Muscle layer of duodenum (tissue), 2 donors: ENCODE data around the gene C1QC.

Experiments used
- H3K27ac ChIP-seq: one replicate; pipeline ENCODE4 v1.7.0; 2013; ENCODE audit warnings: mild to moderate bottlenecking, low read length
- H3K27me3 ChIP-seq: one replicate; pipeline ENCODE4 v1.7.0; 2013; ENCODE audit warnings: low read depth, mild to moderate bottlenecking, control low read depth, low read length
- H3K36me3 ChIP-seq, 2 donors: one replicate each; pipeline ENCODE4 v1.7.0; 2013; ENCODE audit warnings: low read length in 2 of 2, control low read depth in 1 of 2, mild to moderate bottlenecking in 1 of 2; ENCODE audit not compliant: insufficient read depth in 2 of 2, control insufficient read depth in 1 of 2
- H3K4me1 ChIP-seq, 2 donors: one replicate each; pipeline ENCODE4 v1.7.0; 2013; ENCODE audit warnings: low read length in 2 of 2, mild to moderate bottlenecking in 2 of 2, control low read depth in 1 of 2, moderate library complexity in 1 of 2; ENCODE audit not compliant: insufficient read depth in 2 of 2, control insufficient read depth in 1 of 2
- H3K4me3 ChIP-seq, 2 donors: one replicate each; pipeline ENCODE4 v1.7.0; 2013; ENCODE audit warnings: low read length in 2 of 2, low read depth in 1 of 2, mild to moderate bottlenecking in 1 of 2
- H3K9me3 ChIP-seq, 2 donors: one replicate each; pipeline ENCODE4 v1.7.0; 2013; ENCODE audit warnings: low read length in 2 of 2, control low read depth in 1 of 2, mild to moderate bottlenecking in 1 of 2; ENCODE audit not compliant: control insufficient read depth in 1 of 2
- donor health status: healthy.

Gene C1QC

GRCh38 chr1:22607154-22607553 is 36.3 kb upstream of the C1QC start:
- H3K9me3 ChIP-seq: no peaks in the 10 kb centered on the region
- H3K4me1 ChIP-seq: no peaks in the 10 kb centered on the region
- no peaks in the 10 kb centered on the region for H3K36me3 ChIP-seq
- H3K4me3 ChIP-seq: no peak overlapping the region
- H3K27me3 ChIP-seq: peaks cover 21% of the 10 kb centered on the region
- H3K27ac ChIP-seq: no peak overlapping the region

GRCh38 chr1:22608361-22608760 is 35.1 kb upstream of the C1QC start:
- no peaks in the 10 kb centered on the region for H3K4me1 ChIP-seq
- no peak overlapping the region for H3K27ac ChIP-seq
- H3K27me3 ChIP-seq: peaks cover 20% of the 10 kb centered on the region
- no peaks in the 10 kb centered on the region for H3K36me3 ChIP-seq
- no peaks in the 10 kb centered on the region for H3K9me3 ChIP-seq
- no peak overlapping the region for H3K4me3 ChIP-seq

DNA sequence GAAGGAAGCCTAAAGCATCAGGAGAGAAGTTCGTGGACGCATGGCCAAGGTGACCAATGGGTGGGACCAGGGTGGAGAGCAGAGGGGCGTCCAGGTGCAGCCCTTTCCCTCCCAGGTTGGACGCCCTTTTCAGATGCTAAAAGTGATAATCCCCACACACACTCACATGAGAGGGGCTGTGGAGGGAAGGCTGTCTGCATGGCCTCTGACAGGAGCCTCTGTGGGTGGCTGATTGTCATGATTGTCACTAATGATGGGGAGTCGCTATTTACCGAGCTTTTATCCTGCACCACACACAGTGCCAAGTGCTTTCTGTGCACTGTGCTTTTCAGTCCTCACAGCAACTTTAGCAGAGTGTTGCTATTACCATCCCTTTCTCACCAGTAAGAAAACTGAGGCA is 34.1 kb upstream of the C1QC start:
- no peaks in the 10 kb centered on the region for H3K4me1 ChIP-seq
- peaks cover 13% of the 10 kb centered on the region for H3K27me3 ChIP-seq
- no peak overlapping the region for H3K4me3 ChIP-seq
- no peaks in the 10 kb centered on the region for H3K9me3 ChIP-seq
- no peak overlapping the region for H3K27ac ChIP-seq
- no peaks in the 10 kb centered on the region for H3K36me3 ChIP-seq

GRCh38 chr1:22611530-22611947 is 31.9 kb upstream of the C1QC start:
- no peaks in the 10 kb centered on the region for H3K4me1 ChIP-seq
- no peaks in the 10 kb centered on the region for H3K36me3 ChIP-seq
- H3K27me3 ChIP-seq: peaks cover 20% of the 10 kb centered on the region
- no peak overlapping the region for H3K4me3 ChIP-seq
- no peak overlapping the region for H3K27ac ChIP-seq
- H3K9me3 ChIP-seq: no peaks in the 10 kb centered on the region

DNA sequence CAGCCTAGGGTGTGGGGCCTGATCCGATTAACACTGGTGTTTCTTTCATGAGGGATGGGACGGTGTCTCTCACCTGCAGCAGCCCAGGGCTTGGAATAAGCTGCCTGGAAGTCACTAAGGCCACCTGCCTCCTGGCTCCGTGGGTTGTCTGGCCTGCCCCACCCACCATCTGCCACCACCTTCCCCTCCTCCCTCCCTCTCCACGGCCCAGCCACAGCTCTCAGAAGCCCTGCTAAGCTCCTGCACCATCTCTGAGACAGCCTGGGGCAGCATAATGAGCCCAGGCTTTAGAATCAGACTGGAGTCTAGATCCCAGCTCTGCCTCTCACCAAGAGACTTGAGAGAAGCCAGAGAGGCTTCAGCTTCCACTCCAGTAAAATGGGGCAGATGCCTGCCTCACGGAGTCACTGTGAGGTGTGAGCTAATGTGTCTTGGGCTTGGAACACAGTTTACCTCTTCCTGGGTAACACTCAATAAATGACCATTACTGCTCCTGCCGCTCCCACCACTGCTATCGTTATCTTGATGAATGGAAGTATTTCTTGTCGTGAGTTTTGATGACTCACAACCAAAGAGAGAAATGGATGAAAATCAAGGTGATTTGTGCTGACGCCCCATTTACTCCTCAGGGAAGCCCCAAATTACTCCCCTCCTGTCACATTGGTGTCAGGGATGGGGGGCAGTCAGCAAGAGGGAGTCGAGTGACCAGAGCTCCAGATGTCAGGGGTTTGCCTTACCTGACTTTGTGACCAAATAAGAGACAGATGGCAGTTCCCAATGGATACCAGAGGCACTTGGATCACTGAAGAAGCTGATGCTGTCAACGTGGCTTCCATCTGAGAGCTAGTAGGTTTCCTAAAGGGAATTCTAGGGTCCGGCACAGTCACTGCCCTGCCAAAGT is 30.5 kb upstream of the C1QC start:
- Histone ChIP-seq H3K9me3 (no peaks in the 10 kb centered on the region), H3K4me3 (no peak overlapping the region), H3K4me1 (no peaks in the 10 kb centered on the region), H3K27me3 (peaks cover 24% of the 10 kb centered on the region), H3K36me3 (no peaks in the 10 kb centered on the region), H3K27ac (no peak overlapping the region)

GRCh38 chr1:22613572-22613918 is 29.9 kb upstream of the C1QC start:
- Histone ChIP-seq H3K27ac (no peak overlapping the region), H3K4me1 (no peaks in the 10 kb centered on the region), H3K9me3 (no peaks in the 10 kb centered on the region), H3K4me3 (no peak overlapping the region), H3K27me3 (peaks cover 24% of the 10 kb centered on the region), H3K36me3 (no peaks in the 10 kb centered on the region)

- Histone ChIP-seq H3K9me3 (no peaks in the 10 kb centered on the region), H3K4me3 (no peak overlapping the region), H3K27me3 (peaks cover 20% of the 10 kb centered on the region), H3K36me3 (no peaks in the 10 kb centered on the region), H3K4me1 (no peaks in the 10 kb centered on the region), H3K27ac (no peak overlapping the region)
Observed at GRCh38 chr1:22613951-22614350, 29.5 kb upstream of the C1QC start.

DNA sequence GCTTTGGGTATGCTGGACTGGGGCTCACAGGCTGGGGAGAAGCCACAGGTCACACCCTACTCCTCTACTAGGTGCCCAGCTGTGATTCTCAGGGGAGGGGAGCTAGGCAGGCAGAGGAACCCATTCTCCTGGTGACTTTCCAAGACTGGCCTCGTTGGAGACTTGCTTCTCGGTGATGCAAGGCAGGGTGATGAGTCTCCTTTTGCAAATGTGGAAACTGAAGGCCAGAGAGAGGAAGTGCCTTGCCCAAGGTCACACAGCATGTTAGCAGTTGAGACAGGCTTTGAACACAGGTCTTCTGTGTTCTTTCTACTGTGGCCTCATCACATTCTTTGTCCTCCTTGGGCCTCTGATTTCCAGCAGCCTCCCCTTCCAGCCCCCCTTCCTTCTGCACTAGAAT is 27.5 kb upstream of the C1QC start:
- H3K4me3 ChIP-seq: no peak overlapping the region
- no peak overlapping the region for H3K27ac ChIP-seq
- no peaks in the 10 kb centered on the region for H3K9me3 ChIP-seq
- no peaks in the 10 kb centered on the region for H3K4me1 ChIP-seq
- H3K36me3 ChIP-seq: no peaks in the 10 kb centered on the region
- H3K27me3 ChIP-seq: peaks cover 14% of the 10 kb centered on the region

- no peaks in the 10 kb centered on the region for H3K36me3 ChIP-seq
- H3K27ac ChIP-seq: no peak overlapping the region
- H3K9me3 ChIP-seq: no peaks in the 10 kb centered on the region
- H3K4me3 ChIP-seq: no peak overlapping the region
- H3K4me1 ChIP-seq: no peaks in the 10 kb centered on the region
- H3K27me3 ChIP-seq: peaks cover 14% of the 10 kb centered on the region
Observed at GRCh38 chr1:22616571-22616970, 26.9 kb upstream of the C1QC start.

DNA sequence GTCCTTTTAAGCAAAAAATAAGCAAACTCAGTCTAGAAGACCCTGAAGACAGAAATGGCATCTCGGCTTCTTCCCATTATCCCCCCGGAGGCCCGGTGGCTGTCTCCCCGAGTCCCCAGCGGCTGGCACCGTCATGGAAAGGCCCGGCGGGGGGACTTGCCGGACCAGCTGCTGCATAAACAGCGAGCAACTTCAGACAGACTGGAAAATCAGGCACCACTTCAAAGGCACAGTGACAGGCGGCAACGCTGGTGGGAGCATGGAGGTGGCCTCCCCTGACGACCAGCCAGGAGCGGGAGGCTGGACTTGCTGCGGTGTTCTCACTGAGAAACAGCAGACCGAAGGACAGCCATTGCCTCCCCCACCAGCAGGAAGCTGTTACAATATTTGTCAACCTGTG is 25.4 kb upstream of the C1QC start:
- H3K4me3 ChIP-seq: no peak overlapping the region
- H3K4me1 ChIP-seq: no peaks in the 10 kb centered on the region
- no peaks in the 10 kb centered on the region for H3K9me3 ChIP-seq
- no peak overlapping the region for H3K27ac ChIP-seq
- H3K27me3 ChIP-seq: peaks cover 14% of the 10 kb centered on the region
- no peaks in the 10 kb centered on the region for H3K36me3 ChIP-seq

GRCh38 chr1:22619252-22619651 is 24.2 kb upstream of the C1QC start:
- no peaks in the 10 kb centered on the region for H3K36me3 ChIP-seq
- no peaks in the 10 kb centered on the region for H3K9me3 ChIP-seq
- peaks cover 12% of the 10 kb centered on the region for H3K27me3 ChIP-seq
- no peak overlapping the region for H3K4me3 ChIP-seq
- H3K4me1 ChIP-seq: no peaks in the 10 kb centered on the region
- no peak overlapping the region for H3K27ac ChIP-seq

- H3K36me3 ChIP-seq: no peaks in the 10 kb centered on the region
- peaks cover 12% of the 10 kb centered on the region for H3K27me3 ChIP-seq
- H3K27ac ChIP-seq: no peak overlapping the region
- no peak overlapping the region for H3K4me3 ChIP-seq
- no peaks in the 10 kb centered on the region for H3K4me1 ChIP-seq
- H3K9me3 ChIP-seq: no peaks in the 10 kb centered on the region
Observed at GRCh38 chr1:22619798-22620197, 23.6 kb upstream of the C1QC start.
